HL-60 (cell line): ENCODE results near the gene SMAD9.

Experiments
- DNase-seq, 2 experiments: peaks; one replicate each; pipeline ENCODE4 v3.0.0-alpha.2; 2010 to 2020; ENCODE audit warnings: low read depth in 1 of 2, low spot score in 1 of 2
- H3K27ac ChIP-seq: fragments of 250-450 bp; sonication (Bioruptor Pico); replicated peaks from 2 replicates; pipeline ENCODE4 v1.5.1; 2020; ENCODE audit warnings: mild to moderate bottlenecking, moderate library complexity
- H3K27me3 ChIP-seq: fragments of 250-450 bp; sonication (Bioruptor Pico); 2 replicates; pipeline ENCODE4 v1.5.1; 2021; ENCODE audit warnings: mild to moderate bottlenecking, moderate library complexity; ENCODE audit not compliant: insufficient read depth, poor library complexity, severe bottlenecking
- H3K4me3 ChIP-seq: replicated peaks from 2 replicates; pipeline ENCODE4 v1.5.1; 2011; ENCODE audit warnings: mild to moderate bottlenecking, control low read depth, low read length; ENCODE audit not compliant: insufficient read depth
- CTCF ChIP-seq: IDR thresholded peaks from one replicate; pipeline ENCODE4 v1.5.1; 2011; ENCODE audit warnings: low read length, control low read depth, inconsistent platforms; ENCODE audit not compliant: insufficient read depth
- GABPA ChIP-seq: IDR thresholded peaks from 2 replicates; pipeline ENCODE4 v1.6.1; 2012; ENCODE audit warnings: low read depth
- POLR2AphosphoS5 ChIP-seq: IDR thresholded peaks from 2 replicates; pipeline ENCODE4 v1.6.1; 2012; ENCODE audit warnings: low read depth
- REST ChIP-seq: IDR thresholded peaks from 2 replicates; pipeline ENCODE4 v1.6.1; 2012; ENCODE audit warnings: low read depth; ENCODE audit not compliant: insufficient replicate concordance
- SPI1 ChIP-seq: IDR thresholded peaks from 2 replicates; pipeline ENCODE4 v1.6.1; 2012; ENCODE audit warnings: low read depth, mild to moderate bottlenecking, borderline replicate concordance

Gene SMAD9

GRCh38 chr13:36795463-36795862 lies 124.6 kb downstream of the SMAD9 start:
- no peak for DNase-seq
- no peak overlapping the region for H3K4me3 ChIP-seq
- H3K27me3 ChIP-seq = no peaks in the 10 kb centered on the region
- H3K27ac ChIP-seq = no peak overlapping the region
- TF ChIP-seq SPI1 (no peak), CTCF (no peak), GABPA (no peak), POLR2AphosphoS5 (no peak), REST (no peak)
